Lower leg skin (tissue), 3 donors: Measurements from ENCODE around the gene RIMS1.

Experiments
- CTCF ChIP-seq, 3 donors: fragments of 450-650 bp; IDR thresholded peaks; one replicate each; pipeline ENCODE4 v1.5.1; 2016; ENCODE audit warnings: antibody characterized with exemption in 3 of 3, mild to moderate bottlenecking in 3 of 3, moderate library complexity in 2 of 3
- POLR2A ChIP-seq, 2 donors: fragments of 450-650 bp; IDR thresholded peaks; one replicate each; pipeline ENCODE4 v1.6.1; 2016 to 2017; ENCODE audit warnings: antibody characterized with exemption in 2 of 2, mild to moderate bottlenecking in 1 of 2, moderate library complexity in 1 of 2

- no peak for TF ChIP-seq CTCF (IDR thresholded peaks at IDR 0.05)
- no peak for TF ChIP-seq POLR2A (IDR thresholded peaks at IDR 0.05)
These were observed 401.5 kb downstream of the RIMS1 start for GRCh38 chr6:72287801-72288200.
